HG03139 (cell line): ENCODE data around the gene GABRR3.

Source experiments
- ATAC-seq: cut with Tn5 transposase; IDR thresholded peaks from one replicate; pipeline ENCODE4 v1.9.1; 2021; ENCODE audit not compliant: unreplicated experiment

The GABRR3 gene

DNA sequence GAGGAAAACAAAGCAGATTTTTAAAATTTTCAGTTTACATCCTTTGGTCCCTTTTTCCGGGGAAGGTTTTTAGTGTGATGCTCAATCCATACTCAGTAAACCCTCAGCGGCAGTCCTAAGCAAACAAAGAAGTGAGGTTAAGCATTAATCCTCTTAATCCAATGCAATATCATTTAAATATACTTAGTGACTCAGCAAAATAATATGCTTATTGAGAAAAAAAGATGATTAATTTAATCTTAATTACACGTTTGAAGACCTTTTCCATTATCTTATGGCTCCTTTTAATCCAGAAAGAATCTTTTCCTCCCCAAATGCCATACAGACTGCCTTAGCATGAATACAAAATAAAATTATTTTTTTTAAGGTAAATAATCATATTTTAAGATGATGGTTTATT is at the start of gene GABRR3:
GABRR3 (minus strand) TSS at position 108 of the 400 bp plus-strand sequence. CDS start 328 bp downstream, outside the sequence.
- ATAC-seq, result no peak

DNA sequence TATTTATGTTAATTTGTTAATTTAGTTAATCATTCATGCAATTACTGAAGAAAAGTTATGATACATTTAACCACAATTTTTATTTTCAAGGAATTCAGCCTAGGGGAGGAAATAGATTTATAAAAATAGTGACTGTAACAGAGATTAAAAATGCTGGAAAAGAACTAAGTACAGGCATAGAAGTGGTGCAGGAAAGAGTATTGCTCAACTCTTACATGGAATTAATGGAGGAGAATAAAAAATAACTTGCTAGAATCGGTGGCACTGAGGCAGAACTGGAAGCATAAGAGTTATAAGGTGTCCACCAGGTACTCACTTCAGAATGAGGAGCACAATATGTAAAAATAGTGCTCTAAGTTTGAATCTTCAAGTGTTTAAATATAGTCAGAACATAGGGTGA is 38.4 kb upstream of the GABRR3 start:
- no peak for ATAC-seq

DNA sequence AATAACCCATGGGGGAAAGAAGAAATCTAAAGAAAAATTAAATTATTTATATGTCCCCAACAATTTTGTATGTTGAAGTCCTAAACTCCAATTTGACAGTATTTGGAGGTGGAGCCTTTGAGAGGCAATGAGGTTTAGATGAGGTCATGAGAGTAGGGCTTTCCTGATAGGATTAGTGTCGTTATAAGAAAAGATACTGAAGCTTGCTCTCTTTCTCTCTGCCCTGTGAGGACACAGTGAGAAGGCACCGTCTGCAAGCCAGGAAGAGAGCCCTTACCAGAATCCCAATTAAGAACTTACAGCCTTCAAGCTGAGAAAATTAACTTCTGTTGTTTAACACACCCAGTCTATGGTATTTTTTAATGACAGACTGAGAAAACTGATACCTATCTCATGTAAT is 35.7 kb upstream of the GABRR3 start:
- ATAC-seq, result no peak

DNA sequence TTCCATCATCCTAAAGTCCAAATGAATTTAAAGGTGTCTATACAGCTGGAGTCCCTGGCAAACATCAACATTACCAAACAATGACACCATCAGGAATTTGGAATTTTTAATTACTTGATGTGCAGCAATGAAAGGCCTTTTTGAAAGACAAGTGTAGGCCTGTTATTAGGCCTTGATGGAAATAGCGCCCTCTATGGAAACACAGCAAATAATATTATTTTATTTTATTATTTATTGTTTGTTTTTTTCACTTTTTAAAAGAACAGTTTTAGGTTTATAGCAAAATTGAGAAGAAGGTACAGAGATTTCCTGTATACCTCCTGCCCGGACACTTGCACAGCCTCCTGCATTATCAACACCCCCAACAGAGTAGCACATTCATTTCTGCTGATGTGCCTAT is 33.7 kb upstream of the GABRR3 start:
- no peak for ATAC-seq

DNA sequence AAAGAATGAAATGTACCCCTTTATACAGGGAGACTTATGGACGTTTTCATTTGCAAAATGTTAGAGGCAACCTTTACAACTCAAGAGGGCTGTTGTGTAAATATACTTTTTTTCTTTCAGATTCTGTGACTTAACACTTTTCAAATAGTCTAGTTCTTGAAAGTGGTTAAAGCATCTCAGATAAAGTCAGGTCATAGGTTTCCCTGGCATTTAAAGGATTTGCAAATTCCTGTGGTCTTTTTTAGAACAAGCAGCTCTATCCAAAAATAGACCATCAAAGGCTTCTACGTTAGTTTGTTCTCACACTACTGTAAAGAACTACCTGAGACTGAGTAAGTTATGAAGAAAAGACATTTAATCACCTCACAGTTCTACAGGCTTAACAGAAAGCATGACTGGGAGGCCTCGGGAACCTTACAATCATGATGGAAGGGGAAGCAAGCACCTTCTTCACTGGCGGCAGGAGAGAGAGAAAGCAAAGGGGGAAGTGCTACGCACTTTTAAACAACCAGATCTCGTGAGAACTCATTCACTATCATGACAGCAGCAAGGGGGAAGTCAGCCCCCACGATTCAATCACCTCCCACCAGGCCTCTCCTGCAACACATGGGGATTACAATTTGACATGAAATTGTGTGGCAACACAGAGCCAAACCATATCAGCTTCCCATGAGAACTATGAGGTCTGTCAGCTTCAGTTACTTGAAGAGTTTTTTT is 23.3 kb upstream of the GABRR3 start:
- ATAC-seq, result no peak

DNA sequence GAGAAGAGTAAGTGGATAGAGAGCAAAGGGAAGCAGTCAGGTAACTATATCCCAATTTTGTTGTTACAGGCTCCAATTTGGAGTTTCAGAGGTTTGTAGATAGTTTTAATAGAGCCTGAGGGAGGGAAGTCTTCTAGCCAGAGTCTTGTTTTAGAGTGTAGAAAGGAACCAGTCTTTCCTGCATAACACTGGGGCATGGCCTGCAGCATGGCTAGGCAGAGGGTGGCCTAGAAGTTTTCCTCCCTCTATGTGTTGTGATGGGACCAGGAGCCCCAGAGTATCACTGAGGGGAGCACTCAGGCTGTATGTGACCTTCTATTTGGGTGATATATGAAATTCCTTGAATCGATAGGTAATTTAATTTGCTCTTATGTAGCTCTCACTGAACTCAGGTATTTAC is 22.5 kb upstream of the GABRR3 start:
- no peak for ATAC-seq

DNA sequence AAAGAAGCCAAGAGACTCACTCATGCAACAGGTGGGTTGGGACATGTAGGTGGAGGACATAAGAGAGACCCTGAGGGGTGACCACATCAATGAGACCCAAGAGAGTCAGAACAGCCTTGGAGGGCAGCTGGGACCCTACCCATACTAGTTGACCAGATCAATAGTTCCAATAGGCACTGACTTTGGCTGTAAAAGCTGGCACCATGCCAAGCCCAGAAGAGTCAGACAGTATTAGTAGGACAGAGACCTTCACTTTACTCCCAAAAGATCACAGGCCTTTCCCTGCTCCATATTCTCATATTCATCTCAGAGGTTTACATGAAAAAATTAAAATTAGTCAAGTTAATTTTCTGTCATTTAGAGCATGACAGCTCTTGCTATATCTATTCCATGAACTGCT is 20.9 kb upstream of the GABRR3 start:
- no peak for ATAC-seq

DNA sequence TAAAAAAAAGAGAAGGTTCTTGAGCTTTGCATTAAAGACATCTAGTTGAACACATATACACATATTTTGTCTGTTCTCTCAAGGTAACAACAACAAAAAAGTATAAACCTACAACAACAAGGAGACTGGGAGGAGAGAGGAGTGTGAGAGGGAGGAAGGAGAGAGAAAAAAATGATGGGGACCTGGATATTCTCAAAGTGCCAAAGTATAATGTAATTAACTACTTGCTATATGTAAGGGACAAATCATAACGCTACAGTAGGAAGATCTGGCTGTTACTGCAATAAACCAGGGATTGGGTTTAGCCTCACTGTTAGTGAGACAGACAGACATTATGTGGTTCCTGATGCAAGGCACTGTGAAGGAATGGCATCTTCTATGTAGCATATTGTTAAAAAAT is 14.2 kb upstream of the GABRR3 start:
- no peak for ATAC-seq

DNA sequence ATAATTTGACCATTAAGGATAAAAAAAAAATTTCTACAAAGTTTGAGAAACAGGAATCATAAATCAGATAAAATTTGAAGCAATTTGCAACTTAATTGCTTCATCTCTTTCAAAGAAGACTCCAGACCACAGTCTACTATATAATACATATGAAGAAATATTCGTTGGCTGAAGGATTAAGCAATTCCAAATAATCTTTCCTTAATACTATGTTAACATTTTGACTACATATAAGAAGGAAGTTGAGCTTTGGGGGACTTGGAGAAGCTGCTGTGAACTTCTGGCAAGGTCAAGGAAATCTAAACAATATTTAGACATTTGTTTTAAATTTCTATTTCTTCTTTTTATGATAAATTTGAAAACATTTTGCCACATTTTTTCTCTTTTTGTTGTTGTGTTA is 13.5 kb upstream of the GABRR3 start:
- ATAC-seq, result no peak

DNA sequence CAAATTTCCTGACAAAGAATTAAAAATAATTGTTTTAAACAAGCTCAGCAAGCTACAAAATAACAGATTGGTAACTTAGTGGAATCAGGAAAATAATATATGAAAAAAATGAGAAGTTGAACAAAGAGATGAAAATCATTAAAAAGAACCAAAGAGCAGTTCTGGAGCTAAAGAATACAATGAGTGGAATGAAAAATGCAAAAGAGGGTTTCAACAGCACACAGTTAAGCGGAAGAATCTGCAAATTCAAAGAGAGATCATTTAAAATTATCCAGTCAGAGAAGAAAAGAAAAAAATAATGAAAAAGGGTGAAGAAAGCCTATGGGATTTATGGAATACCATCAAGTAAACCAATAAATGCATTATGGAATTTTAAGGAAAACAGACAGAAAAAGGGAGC is 6.2 kb upstream of the GABRR3 start:
- no peak for ATAC-seq

DNA sequence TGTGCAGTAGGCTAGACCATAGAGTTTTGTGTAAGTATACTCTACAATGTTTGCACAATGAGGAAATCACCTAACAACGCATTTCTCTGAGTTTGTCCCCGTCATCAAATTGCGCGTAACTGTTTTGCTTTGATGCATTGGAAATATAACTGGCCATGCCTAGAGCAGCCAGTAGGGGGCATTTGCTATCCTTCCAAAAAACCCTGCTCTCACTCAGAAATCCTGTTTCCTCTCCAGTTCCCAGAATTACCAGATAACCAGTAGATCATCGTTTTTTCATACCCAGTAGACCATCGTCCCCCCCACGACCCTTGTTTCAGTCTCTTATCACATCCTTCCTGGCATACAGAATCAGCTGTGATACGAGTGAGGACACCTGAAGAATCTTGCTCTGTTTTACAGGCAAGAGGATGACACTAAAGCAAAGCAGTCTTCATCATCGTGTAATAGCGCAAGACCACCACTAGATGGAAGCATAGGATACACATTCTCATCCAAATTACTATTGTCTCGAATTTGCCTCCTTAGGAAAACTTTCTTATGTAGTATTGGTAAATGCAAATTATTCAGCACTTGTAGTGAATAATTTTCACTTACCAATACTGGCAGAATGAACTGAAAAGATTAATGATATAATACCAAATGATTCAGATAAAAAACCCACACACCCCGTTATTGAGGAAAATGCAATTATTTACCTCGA is 4.4 kb upstream of the GABRR3 start:
- peak; percentile 95 for ATAC-seq

DNA sequence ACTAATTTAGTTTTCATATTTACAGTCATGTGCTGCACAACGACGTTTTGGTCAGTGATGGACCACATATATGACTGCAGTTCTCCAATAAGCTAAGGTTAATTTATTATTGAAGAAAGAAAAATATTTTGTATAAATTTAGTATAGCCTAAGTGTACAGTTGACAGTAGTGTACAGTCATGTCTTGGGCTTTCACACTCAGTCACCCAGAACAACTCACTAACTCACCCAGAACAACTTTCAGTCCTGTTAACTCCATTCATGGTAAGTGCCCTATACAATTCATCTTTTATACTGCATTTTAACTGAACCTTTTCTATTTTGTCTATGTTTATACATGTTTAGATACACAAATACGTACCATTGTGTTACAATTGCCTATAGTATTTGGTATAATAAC is 3.8 kb upstream of the GABRR3 start:
- ATAC-seq, result no peak

DNA sequence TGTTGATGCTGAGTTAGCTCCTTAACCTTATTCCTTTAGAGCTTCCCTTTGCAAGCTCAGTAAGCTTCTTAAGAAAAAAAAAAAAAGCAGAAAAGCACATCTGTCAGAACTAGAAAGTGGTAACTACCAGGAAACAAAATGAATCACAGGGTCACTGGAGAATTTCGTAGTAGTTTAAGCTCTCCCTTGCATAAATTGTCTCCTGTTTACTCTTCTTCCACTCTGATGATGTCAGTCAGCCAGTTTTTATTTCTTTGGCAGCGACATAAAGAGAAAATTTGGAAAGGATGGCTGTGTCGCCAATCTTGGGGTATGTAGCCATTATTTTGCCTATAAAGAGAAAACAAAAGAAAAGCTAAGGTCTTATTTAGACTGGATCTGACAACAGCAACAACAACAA is 3.2 kb upstream of the GABRR3 start:
- no peak for ATAC-seq

DNA sequence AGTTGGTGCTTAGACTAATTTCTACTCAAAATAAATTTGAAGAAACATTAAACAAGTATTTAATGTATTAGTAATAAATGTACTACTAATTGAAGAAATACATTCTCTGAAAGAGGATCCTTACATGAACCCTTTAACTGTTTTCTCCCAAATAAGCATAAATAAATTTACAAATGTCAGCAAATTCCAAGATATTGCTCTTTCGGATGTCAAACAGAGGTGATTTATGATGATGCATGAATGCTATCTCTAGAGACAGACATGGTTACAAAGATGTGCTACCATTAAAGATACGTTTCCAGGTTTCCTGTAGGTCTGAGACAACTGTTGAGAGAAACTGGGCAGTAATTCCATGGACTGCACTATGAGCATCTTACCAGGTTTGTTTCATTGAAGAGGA is 629 bp downstream of the GABRR3 start:
- no peak for ATAC-seq

DNA sequence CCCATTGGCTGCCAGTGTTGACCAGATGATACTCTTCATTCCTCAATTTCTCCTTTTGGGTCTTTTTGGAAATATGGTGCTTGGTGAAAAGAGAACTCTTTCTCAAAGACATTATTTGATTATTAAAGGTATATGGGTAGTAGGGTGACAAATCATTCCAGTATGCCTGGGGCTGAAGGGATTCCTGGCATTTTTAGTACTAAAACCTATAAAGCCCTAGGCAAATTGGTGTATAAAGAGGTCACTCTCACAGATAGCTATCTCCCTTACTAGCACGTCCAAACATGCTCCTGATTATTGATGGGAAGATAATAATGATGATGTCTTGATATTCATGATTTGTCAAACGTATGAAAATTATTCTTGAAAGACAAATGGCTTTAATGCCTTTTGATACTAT is 1.1 kb downstream of the GABRR3 start:
- ATAC-seq, result no peak

DNA sequence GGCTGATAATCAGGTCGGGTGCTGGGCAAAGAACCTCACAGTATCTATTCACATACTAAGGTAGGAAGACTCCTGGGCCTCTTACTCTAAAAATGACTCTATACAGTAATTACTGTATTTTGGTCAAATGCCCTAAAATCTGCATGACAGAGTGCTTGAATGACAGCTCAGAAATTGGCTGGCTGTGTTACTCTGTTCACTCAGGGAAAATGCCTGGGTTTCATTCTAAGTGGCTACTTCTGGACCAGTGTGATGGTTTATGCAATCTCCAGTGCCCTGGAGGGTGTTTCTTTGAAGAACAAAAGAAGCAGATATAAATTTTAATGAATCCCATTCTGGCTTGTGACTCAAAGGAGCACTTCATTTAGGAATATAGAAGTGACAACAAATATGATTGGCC is 2.2 kb downstream of the GABRR3 start:
- no peak for ATAC-seq

DNA sequence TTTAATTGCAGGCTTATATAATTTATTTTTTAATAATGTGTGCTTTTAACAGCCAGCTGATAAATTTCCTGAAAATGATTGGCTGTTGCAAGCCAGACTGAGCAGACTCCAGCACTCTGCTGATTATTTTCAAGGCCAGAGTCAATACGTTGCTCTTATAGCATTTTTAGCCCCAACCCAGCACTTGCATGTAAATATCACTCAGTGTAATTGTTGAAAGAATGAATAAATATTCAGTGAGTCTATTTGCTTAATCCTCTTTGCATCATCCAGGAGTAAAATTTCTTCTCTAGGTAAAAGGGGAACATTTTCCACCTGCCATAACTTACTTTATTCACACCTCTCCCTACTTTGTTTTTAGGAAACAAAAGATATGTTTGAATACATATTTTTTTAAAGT is 2.9 kb downstream of the GABRR3 start:
- no peak for ATAC-seq

DNA sequence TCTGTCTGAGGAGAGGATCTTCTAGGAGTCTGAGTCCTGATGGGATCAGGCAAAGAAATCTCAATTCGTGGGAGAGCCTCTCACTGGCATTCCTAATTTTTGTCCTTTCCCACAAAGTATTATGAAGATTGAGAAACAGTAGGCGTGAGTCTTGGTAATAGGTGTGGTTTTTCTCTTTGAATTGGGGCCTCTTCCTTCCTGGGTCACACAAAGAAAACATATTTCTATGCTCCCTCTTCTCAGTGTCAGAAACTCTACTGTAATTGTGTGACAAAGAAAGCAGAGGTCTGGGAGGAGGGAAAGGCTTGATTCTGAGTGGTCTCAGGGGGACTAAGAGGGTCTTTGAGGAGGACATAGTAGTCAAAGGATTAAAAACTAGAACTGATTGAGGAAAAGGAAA is 6.0 kb downstream of the GABRR3 start:
- no peak for ATAC-seq

DNA sequence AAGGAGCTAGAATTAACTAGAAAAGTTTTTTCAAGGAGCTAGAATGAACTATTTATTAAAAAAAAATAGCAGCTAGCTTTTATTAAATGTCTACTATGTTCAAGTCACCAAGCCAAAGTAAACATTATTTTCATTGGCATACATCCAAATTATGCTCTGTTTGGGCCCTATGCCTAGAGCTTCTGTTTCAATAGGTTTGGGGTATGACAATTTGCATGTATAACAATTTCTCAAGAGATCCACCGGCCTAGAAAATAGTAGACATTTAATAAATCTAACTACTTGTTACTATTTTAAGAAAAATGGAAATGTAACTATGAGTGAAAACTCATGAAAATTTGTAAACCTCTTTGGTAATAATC is 8.0 kb downstream of the GABRR3 start:
- peak; percentile 41 for ATAC-seq

DNA sequence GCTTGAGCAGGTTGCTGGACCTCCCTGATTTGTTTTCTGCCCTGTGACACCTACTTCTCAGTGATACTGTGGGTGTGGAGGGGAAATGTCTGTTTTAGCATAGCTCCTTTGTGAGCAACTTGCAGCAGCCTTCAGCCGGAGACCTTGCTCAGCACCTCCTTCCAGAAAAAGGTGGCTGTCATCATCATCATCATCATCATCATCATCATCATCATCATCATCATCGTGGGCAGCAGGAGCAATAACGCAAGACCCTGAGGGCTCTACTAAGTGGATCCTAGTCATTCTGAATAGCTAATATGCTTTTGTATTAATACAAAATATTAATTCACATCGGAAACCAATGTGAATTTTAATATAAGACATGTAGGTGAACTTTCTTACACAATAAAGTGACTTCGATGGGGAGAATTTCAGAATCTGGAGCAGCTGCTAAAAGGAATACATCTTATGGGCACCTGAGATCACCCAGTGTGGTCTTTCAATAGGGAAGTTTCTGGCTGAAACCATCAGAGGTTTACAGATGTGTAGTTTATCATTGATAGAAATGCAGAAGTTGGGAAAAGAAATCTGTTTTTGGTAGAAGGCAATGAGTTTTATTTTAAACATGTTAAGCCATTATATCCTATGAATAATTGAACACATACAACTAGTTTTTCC is 8.6 kb downstream of the GABRR3 start:
- ATAC-seq, result peak; percentile 54

DNA sequence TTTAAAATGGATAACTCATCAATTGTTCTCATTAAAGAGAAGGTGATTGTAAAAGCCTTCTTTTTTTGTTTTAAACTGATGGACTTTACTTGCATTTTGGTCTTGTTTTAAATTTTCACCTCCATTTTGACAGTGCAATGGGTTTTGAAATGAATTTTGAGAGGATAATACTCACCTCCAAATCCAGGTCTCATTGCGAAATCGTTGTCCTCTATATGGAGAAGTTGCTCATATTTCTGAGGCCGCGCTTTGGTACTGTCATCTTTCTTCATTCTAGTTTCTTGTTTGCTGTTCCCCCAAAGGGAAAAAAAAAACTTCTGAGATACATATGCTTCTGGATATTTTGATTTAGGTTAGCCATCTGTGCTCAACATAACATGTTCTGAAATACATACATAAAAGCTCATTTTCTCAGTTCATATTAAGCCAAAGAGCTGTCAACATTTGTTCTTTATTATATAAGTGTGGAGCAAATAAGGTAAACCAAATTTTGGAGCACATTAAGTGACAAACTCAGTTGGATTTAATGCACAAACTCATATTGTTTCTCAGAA is 9.6 kb downstream of the GABRR3 start:
- no peak for ATAC-seq
